GM12865 (cell line): Measurements from ENCODE around the gene ASAP3.

Source experiments
- DNase-seq: peaks from one replicate; pipeline ENCODE4 v3.0.0; 2010; ENCODE audit warnings: low read depth
- H3K4me3 ChIP-seq: 2 replicates; pipeline ENCODE4 v1.5.1; 2011; ENCODE audit warnings: mild to moderate bottlenecking, low read depth, low read length, control low read depth
- TF ChIP-seq, protein P1 (sequence below): IDR thresholded peaks from 2 replicates; pipeline ENCODE4 v1.5.1; 2011; ENCODE audit warnings: low read length, control low read depth, low read depth, inconsistent platforms; ENCODE audit not compliant: insufficient read depth; ENCODE audit errors: missing control alignments

ASAP3 gene

DNA sequence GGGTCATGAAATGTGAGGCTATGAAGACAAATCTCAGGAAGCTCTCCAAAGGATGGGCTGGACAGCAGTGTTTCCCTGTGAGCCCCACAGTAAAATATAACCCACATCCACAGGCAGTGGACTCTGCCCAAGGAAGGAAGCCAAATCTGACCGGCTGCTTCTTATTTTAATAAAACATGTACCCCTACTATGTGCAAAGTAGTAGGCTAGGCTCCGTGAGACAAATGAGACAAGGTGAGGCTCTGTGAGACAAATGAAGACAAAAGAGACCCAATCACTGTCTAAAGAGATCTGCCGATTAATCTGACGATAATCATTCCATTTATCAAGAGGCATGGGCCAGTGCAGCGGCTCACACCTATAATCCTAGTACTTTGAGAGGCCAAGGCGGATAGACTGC, 2.1 kb downstream of the ASAP3 start:
- TF ChIP-seq, protein P1, sequence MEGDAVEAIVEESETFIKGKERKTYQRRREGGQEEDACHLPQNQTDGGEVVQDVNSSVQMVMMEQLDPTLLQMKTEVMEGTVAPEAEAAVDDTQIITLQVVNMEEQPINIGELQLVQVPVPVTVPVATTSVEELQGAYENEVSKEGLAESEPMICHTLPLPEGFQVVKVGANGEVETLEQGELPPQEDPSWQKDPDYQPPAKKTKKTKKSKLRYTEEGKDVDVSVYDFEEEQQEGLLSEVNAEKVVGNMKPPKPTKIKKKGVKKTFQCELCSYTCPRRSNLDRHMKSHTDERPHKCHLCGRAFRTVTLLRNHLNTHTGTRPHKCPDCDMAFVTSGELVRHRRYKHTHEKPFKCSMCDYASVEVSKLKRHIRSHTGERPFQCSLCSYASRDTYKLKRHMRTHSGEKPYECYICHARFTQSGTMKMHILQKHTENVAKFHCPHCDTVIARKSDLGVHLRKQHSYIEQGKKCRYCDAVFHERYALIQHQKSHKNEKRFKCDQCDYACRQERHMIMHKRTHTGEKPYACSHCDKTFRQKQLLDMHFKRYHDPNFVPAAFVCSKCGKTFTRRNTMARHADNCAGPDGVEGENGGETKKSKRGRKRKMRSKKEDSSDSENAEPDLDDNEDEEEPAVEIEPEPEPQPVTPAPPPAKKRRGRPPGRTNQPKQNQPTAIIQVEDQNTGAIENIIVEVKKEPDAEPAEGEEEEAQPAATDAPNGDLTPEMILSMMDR: no peak
- H3K4me3 ChIP-seq: no peak overlapping the region
- DNase-seq: no peak

DNA sequence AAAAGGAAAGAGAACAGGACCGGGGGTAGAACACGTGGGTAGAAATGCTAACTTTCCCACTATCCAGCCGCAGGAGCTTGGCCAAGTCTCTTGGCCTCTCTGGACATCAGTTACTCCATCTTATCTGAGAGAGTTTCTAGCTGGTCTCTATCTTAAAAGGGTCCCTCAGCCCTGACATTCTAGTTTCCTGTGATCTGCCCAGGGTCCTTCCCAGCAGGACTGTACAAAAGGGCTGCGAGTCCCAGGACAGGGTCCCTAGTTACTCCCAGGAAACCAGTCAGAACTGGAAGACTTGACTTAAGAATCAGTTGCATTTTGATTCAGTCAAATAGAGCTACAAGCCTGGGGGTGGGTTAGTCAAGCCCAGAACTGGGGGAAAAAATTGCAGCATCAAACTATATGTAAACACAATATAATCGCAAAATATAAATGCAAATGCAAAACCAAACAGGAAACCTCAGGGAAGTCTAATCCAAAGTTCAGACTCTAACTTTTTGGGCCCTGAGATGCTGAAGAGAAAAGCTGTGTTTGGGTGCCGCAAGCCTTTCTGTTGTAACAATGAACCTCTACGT, 2.9 kb downstream of the ASAP3 start:
- TF ChIP-seq, protein P1: no peak
- H3K4me3 ChIP-seq: no peak overlapping the region
- DNase-seq: no peak

- TF ChIP-seq, protein P1: no peak
- H3K4me3 ChIP-seq: no peak overlapping the region
- peak; percentile 27 for DNase-seq
Observed at GRCh38 chr1:23480187-23481025, 3.6 kb downstream of the ASAP3 start.

- no peak for DNase-seq
- TF ChIP-seq, protein P1: no peak
- no peak overlapping the region for H3K4me3 ChIP-seq
Observed at GRCh38 chr1:23479666-23479941, 4.4 kb downstream of the ASAP3 start.

GRCh38 chr1:23478896-23479665, 4.9 kb downstream of the ASAP3 start:
- TF ChIP-seq, protein P1: no peak
- DNase-seq: no peak
- no peak overlapping the region for H3K4me3 ChIP-seq

DNA sequence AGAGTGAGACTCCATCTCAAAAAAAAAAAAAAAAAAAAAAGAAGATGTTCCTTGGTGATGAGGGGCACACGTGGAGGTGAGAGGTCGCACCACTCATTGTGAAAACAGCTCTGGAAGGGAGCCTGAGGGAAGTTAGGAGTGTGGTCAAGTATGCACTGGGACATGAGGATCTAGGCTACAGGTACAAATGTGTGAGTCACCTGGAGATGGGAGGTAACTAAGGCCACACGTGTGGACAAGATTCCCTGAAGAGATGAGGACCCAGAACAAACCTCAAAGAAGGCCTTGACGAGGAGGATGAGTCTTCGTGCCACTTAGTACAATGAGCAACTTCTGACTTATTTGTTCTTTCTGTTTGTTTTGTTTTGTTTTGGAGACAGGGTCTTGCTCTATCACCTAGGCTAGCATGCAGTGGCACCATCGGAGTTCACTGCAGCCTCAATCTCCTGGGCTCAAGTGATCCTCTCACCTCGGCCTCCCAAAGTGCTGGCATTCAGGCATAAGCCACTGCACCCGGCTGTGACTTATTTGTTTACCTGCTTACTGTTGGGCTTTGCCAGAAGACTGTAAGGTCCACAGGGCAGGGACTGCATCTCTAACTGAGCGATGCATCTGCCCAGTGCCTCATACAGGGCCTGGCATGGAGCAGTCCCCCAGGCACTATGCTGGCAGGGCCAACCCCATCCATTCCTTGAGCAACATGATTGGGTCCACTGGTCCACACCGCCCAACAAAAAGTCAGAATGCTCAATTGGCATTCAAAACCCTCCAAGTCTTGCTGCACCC, 6.4 kb downstream of the ASAP3 start:
- TF ChIP-seq, protein P1: no peak

More for the DNA sequence above, 6.4 kb downstream of the ASAP3 start:
- DNase-seq: no peak
- no peak overlapping the region for H3K4me3 ChIP-seq
